ENCODE data around the gene SGSH. TPM values are rescaled to one million over a fixed set of nuclear protein-coding genes. Genes with fewer than 3 reads are reported as not detected.
A peak's percentile ranks its signal among the peaks of the same experiment; 100 is the strongest.

SGSH gene
- total and polyA plus RNA-seq, 8 donors = 21.4 to 65.2 (median 29.1) TPM

DNA sequence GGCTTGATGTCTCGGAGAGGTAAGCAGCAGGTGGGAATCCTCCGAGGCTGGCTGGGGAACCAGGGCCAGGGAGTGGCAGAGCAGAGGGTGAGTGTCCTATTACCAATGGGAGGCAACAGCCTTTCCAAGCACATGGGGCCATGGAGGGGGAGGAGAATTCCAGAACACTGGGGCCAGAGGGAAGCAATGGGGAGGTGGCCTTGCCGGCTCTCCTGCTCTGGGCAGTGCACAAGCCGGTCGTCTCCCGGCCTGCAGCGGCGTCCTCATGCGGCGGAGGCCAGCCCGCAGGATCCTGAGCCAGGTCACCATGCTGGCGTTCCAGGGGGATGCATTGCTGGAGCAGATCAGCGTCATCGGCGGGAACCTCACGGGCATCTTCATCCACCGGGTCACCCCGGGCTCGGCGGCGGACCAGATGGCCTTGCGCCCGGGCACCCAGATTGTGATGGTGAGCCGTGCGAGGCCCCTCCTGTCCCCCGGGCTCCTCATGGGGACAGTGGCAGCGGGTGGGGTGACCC is 21.9 kb downstream of the SGSH start:
- Histone ChIP-seq H3K27ac (no peak overlapping the region), H3K9me3 (no peaks in the 10 kb centered on the region), H3K4me1 (no peaks in the 10 kb centered on the region), H3K4me3 (no peak overlapping the region), H3K27me3 (no peaks in the 10 kb centered on the region), H3K36me3 (no peaks in the 10 kb centered on the region)
- DNase-seq (no peak), ATAC-seq (peak in 1 of 4 donors; percentile 13), FAIRE-seq (no peak)
- 60 to 67% methylated on average over 26 to 27 of the region's 27 CpGs for WGBS, 2 donors
- TF ChIP-seq, protein P1, sequence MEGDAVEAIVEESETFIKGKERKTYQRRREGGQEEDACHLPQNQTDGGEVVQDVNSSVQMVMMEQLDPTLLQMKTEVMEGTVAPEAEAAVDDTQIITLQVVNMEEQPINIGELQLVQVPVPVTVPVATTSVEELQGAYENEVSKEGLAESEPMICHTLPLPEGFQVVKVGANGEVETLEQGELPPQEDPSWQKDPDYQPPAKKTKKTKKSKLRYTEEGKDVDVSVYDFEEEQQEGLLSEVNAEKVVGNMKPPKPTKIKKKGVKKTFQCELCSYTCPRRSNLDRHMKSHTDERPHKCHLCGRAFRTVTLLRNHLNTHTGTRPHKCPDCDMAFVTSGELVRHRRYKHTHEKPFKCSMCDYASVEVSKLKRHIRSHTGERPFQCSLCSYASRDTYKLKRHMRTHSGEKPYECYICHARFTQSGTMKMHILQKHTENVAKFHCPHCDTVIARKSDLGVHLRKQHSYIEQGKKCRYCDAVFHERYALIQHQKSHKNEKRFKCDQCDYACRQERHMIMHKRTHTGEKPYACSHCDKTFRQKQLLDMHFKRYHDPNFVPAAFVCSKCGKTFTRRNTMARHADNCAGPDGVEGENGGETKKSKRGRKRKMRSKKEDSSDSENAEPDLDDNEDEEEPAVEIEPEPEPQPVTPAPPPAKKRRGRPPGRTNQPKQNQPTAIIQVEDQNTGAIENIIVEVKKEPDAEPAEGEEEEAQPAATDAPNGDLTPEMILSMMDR (IDR thresholded peaks at IDR 0.05) = no peak
- intact Hi-C loops (cut with DNase I) = loop anchor here in 1 of 3 donors (10.0 kb wide), 1 partner anchor 57 kb away; no protein-coding TSS in a partner anchor

DNA sequence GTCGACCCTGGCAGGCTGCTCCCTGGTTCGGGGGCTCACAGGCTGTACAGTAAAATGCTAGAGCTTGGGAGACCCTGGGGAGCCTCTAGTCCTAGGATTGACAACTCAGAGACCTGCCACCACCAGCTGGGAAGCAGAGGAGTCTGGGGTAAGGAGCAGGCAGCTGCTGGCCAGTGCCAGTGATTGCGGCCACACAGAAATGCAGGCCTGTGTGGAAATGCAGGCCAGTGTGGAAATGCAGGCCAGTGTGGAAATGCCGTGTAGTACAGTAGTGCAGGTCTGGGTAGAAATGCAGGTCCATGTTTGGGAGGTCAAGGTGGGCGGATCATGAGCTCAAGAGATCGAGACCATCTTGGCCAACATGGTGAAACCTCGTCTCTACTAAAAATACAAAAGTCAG is 23.5 kb downstream of the SGSH start:
- no peak for FAIRE-seq
- 88 to 94% methylated on average over 7 of the region's 7 CpGs for WGBS, 2 donors
- no peak for DNase-seq
- Histone ChIP-seq H3K27me3 (no peaks in the 10 kb centered on the region), H3K9me3 (no peaks in the 10 kb centered on the region), H3K4me3 (no peak overlapping the region), H3K36me3 (no peaks in the 10 kb centered on the region), H3K4me1 (no peaks in the 10 kb centered on the region), H3K27ac (no peak overlapping the region)
- ATAC-seq = no peak
- intact Hi-C loops (cut with DNase I) = loop anchor here in 1 of 3 donors (10.0 kb wide), 1 partner anchor 58 kb away; no protein-coding TSS in a partner anchor
- TF ChIP-seq, protein P1 (IDR thresholded peaks at IDR 0.05) = no peak

DNA sequence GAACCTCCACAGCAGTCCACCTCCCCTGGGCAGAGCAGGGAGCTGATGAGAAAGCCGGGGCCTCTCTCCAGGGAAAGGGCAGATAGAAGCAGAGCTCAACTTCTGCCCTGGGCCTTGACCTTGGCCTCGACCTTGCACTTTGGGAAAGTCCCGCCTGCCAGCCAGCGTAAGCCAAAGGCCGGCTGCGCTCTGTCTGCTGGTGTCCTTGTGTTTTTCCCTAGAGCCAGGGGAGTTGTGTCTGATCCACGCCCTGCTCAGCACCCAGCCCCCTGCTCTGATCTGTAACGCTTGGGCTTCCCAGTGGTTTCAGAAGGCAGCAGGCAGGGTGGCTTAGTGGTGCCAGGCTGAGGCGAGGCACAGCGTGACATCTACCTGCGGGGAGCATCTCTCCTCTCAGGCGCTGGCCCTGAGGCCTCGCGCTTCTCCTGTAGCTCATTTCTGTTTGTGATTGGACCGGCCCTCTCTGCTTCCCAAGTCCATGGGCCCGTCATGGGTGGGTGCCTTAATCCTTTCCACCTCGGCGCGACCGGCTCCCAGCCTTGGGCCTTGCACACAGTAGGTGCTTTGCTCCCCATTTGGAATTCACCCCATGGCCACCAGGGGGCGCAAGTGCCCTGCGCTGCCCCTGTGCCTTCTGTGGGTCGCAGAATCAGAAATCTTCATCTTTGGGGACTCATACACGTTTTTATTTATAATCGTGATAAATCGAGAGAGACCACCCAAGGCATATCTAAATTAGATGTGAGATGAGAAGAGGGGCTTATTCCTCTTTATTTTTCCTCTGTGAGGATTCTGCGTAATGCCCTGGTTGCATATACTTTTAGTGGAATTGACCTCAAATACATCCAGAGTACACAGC is 24.2 kb downstream of the SGSH start:
- no peak overlapping the region for H3K27ac ChIP-seq
- intact Hi-C loops (cut with DNase I) = loop anchor here in 1 of 3 donors (10.0 kb wide), 1 partner anchor 59 kb away; no protein-coding TSS in a partner anchor
- FAIRE-seq = no peak
- no peaks in the 10 kb centered on the region for H3K27me3 ChIP-seq
- TF ChIP-seq, protein P1 (IDR thresholded peaks at IDR 0.05) = peak; percentile 50 to 81 (median 70)
- H3K4me1 ChIP-seq = no peaks in the 10 kb centered on the region
- ATAC-seq = peak in 1 of 4 donors; percentile 29
- 42 to 47% methylated on average over 27 of the region's 27 CpGs for WGBS, 2 donors
- H3K9me3 ChIP-seq = no peaks in the 10 kb centered on the region
- DNase-seq = peak in 1 of 6 donors; percentile 46
- H3K4me3 ChIP-seq = no peak overlapping the region
- H3K36me3 ChIP-seq = no peaks in the 10 kb centered on the region

DNA sequence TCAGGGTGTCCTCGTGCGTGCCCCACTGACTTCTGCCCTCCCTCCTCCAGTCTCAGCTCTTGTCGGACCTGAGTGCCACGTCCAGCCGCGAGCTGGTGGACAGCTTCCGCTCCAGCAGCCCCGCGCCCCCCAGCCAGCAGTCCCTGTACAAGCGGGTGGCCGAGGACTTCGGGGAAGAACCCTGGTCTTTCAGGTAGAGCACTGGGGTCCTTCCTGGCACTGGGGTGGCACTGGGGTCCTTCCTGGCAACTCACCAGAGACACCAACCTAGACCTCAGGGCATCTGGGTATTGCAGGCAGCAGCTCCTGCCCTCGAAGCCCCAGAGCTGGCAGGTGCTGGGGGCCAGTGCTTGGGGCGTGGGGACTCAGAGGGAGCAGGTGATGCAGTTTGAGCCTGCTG is 25.0 kb downstream of the SGSH start:
- H3K36me3 ChIP-seq = no peaks in the 10 kb centered on the region
- no peaks in the 10 kb centered on the region for H3K27me3 ChIP-seq
- H3K9me3 ChIP-seq = no peaks in the 10 kb centered on the region
- DNase-seq = no peak
- FAIRE-seq = no peak
- WGBS, 2 donors = 75 to 76% methylated on average over 12 to 14 of the region's 14 CpGs
- intact Hi-C loops (cut with DNase I) = loop anchor here in 1 of 3 donors (10.0 kb wide), 1 partner anchor 60 kb away; no protein-coding TSS in a partner anchor
- TF ChIP-seq, protein P1 (IDR thresholded peaks at IDR 0.05) = no peak
- no peaks in the 10 kb centered on the region for H3K4me1 ChIP-seq
- no peak overlapping the region for H3K27ac ChIP-seq
- H3K4me3 ChIP-seq = no peak overlapping the region
- ATAC-seq = no peak

All from pancreas (tissue), 10 donors.